Smooth muscle cell (in vitro differentiated cells): ENCODE data around the gene SLAIN2. TPM values are rescaled to one million over a fixed set of nuclear protein-coding genes. Genes with fewer than 3 reads are reported as not detected.
A peak's percentile ranks its signal among the peaks of the same experiment; 100 is the strongest.

Experiments used
- DNase-seq: peaks from one replicate; lab custom pipeline; 2025; ENCODE audit not compliant: unreplicated experiment; lab: John Stamatoyannopoulos, UW
- H2AFZ ChIP-seq: fragments of 200-600 bp; sonication (generic); 2 replicates; pipeline ENCODE4 v1.6.0; 2016; ENCODE audit warnings: antibody characterized with exemption, low read depth, mild to moderate bottlenecking
- H3F3A ChIP-seq: fragments of 200-600 bp; sonication (generic); 2 replicates; pipeline ENCODE4 v1.6.0; 2017; ENCODE audit warnings: antibody characterized with exemption, low read depth
- H3K27ac ChIP-seq: fragments of 200-600 bp; sonication (generic); 2 replicates; pipeline ENCODE4 v1.5.1; 2016; ENCODE audit warnings: low read depth, mild to moderate bottlenecking
- H3K27me3 ChIP-seq: fragments of 200-600 bp; sonication (generic); 2 replicates; pipeline ENCODE4 v1.6.1; 2016; ENCODE audit warnings: low read depth, mild to moderate bottlenecking
- H3K36me3 ChIP-seq: fragments of 200-600 bp; sonication (generic); 2 replicates; pipeline ENCODE4 v1.5.1; 2016; ENCODE audit warnings: low read depth
- H3K4me1 ChIP-seq: fragments of 200-600 bp; sonication (generic); 2 replicates; pipeline ENCODE4 v1.5.1; 2016; ENCODE audit warnings: low read depth
- H3K4me2 ChIP-seq: fragments of 200-600 bp; sonication (generic); 2 replicates; pipeline ENCODE4 v1.6.0; 2016; ENCODE audit warnings: mild to moderate bottlenecking
- H3K4me3 ChIP-seq: fragments of 200-600 bp; sonication (generic); 2 replicates; pipeline ENCODE4 v1.5.1; 2016; ENCODE audit warnings: mild to moderate bottlenecking
- H3K79me2 ChIP-seq: fragments of 200-600 bp; sonication (generic); 2 replicates; pipeline ENCODE4 v1.6.0; 2016; ENCODE audit warnings: low read depth, mild to moderate bottlenecking
- H3K9ac ChIP-seq: fragments of 200-600 bp; sonication (generic); 2 replicates; pipeline ENCODE4 v1.6.0; 2016; ENCODE audit warnings: low read depth
- H3K9me3 ChIP-seq: fragments of 200-600 bp; sonication (generic); replicated peaks from 2 replicates; pipeline ENCODE4 v1.5.1; 2016; ENCODE audit warnings: low read depth
- H4K20me1 ChIP-seq: fragments of 200-600 bp; sonication (generic); 2 replicates; pipeline ENCODE4 v1.6.0; 2016; ENCODE audit warnings: low read depth
- CTCF ChIP-seq: fragments of 200-600 bp; sonication (generic); IDR thresholded peaks from 2 replicates; pipeline ENCODE4 v1.5.1; 2017; ENCODE audit warnings: borderline replicate concordance, mild to moderate bottlenecking, antibody characterized with exemption; ENCODE audit not compliant: insufficient read depth, poor library complexity, severe bottlenecking
- WGBS: methylation state at CpG from one replicate; pipeline ENCODE4 v1.1.7; 2016; ENCODE audit warnings: low lambda C conversion rate; 5-methylcytosine and 5-hydroxymethylcytosine counted together
- polyA plus RNA-seq: library from polyadenylated mRNA; unstranded; fragments of >200 nt; fragmentation: Nextera tagmentation; extraction: Ambion mirVana; gene quantifications from 2 replicates; pipeline ENCODE4 v1.2.1, GENCODE V29; 2016
- total RNA-seq: library from RNA; depleted of rRNA; stranded (reverse); fragments of >200 nt; gene quantifications from 2 replicates; pipeline ENCODE4 v1.2.3, GENCODE V29; 2014

The SLAIN2 gene
- total and polyA plus RNA-seq, 2 experiments from 2014 or later, result 46.4 to 143 TPM

- Histone ChIP-seq H3K9me3 (no peaks in the 10 kb centered on the region), H2AFZ (no peak overlapping the region), H3K27ac (no peak overlapping the region), H3K4me3 (no peak overlapping the region), H3K9ac (no peak overlapping the region), H3F3A (peaks cover 3% of the 10 kb centered on the region), H3K36me3 (no peaks in the 10 kb centered on the region), H3K4me2 (no peak overlapping the region), H4K20me1 (peaks cover 78% of the 10 kb centered on the region), H3K79me2 (peaks cover 80% of the 10 kb centered on the region), H3K27me3 (no peaks in the 10 kb centered on the region), H3K4me1 (peaks cover 6% of the 10 kb centered on the region)
- no peak for DNase-seq
- no peak for TF ChIP-seq CTCF
- 67% methylated on average over 3 of the region's 3 CpGs for WGBS
Observed at GRCh38 chr4:48366611-48367010, 25.3 kb downstream of the SLAIN2 start.

- Histone ChIP-seq H3K9ac (no peak overlapping the region), H3F3A (no peaks in the 10 kb centered on the region), H3K4me2 (no peak overlapping the region), H4K20me1 (peaks cover 76% of the 10 kb centered on the region), H3K27ac (no peak overlapping the region), H3K4me1 (peaks cover 6% of the 10 kb centered on the region), H3K9me3 (no peaks in the 10 kb centered on the region), H3K27me3 (no peaks in the 10 kb centered on the region), H3K4me3 (no peak overlapping the region), H3K36me3 (no peaks in the 10 kb centered on the region), H3K79me2 (peaks cover 80% of the 10 kb centered on the region), H2AFZ (no peak overlapping the region)
- WGBS, result 95% methylated on average over 2 of the region's 2 CpGs
- TF ChIP-seq CTCF, result no peak
- DNase-seq, result no peak
Observed at GRCh38 chr4:48367016-48367415, 25.7 kb downstream of the SLAIN2 start.

GRCh38 chr4:48368389-48368788 is 27.1 kb downstream of the SLAIN2 start:
- Histone ChIP-seq H3K4me3 (no peak overlapping the region), H3K36me3 (no peaks in the 10 kb centered on the region), H3K9me3 (no peaks in the 10 kb centered on the region), H3F3A (no peaks in the 10 kb centered on the region), H3K4me2 (no peak overlapping the region), H3K9ac (no peak overlapping the region), H3K79me2 (peaks cover 88% of the 10 kb centered on the region), H2AFZ (no peak overlapping the region), H3K27me3 (no peaks in the 10 kb centered on the region), H4K20me1 (peaks cover 85% of the 10 kb centered on the region), H3K4me1 (peaks cover 6% of the 10 kb centered on the region), H3K27ac (no peak overlapping the region)
- no peak for TF ChIP-seq CTCF
- DNase-seq, result no peak

- H3F3A ChIP-seq, result peaks cover 2% of the 10 kb centered on the region
- peak overlapping the region; percentile 3 for H3K4me2 ChIP-seq
- 30% methylated on average over 2 of the region's 2 CpGs for WGBS
- no peak for TF ChIP-seq CTCF
- H4K20me1 ChIP-seq, result peaks cover 94% of the 10 kb centered on the region
- peak overlapping the region; percentile 2 for H3K27ac ChIP-seq
- no peak for DNase-seq
- no peak overlapping the region for H3K4me3 ChIP-seq
- H3K4me1 ChIP-seq, result peaks cover 6% of the 10 kb centered on the region
- H3K9me3 ChIP-seq, result no peaks in the 10 kb centered on the region
- H2AFZ ChIP-seq, result no peak overlapping the region
- peaks cover 95% of the 10 kb centered on the region for H3K79me2 ChIP-seq
- no peak overlapping the region for H3K9ac ChIP-seq
- no peaks in the 10 kb centered on the region for H3K27me3 ChIP-seq
- no peaks in the 10 kb centered on the region for H3K36me3 ChIP-seq
Observed at GRCh38 chr4:48369248-48369647, 27.9 kb downstream of the SLAIN2 start.
